ENCODE data around the gene PNMT.
"Not testable (repeated sequence)": the region's sequence is repeated elsewhere in the genome, so short reads cannot be mapped to it uniquely, and the experiment has no call there.

The PNMT gene

GRCh38 chr17:39704821-39705551 is 36.7 kb downstream of the PNMT start:
- no peak for DNase-seq

GRCh38 chr17:39705786-39706348 is 37.6 kb downstream of the PNMT start:
- peak in 3 of 58 donors; percentile 5 to 18 (median 10) for DNase-seq

GRCh38 chr17:39706383-39706782 is 38.1 kb downstream of the PNMT start:
- no peak for DNase-seq

- DNase-seq, result no peak
Observed at GRCh38 chr17:39706921-39707337, 38.7 kb downstream of the PNMT start.

GRCh38 chr17:39709319-39709997 is 41.2 kb downstream of the PNMT start:
- DNase-seq, result no peak

GRCh38 chr17:39709998-39710964 is 42.0 kb downstream of the PNMT start:
- DNase-seq, result no peak

- not testable (repeated sequence) for DNase-seq
Observed at GRCh38 chr17:39711071-39711470, 42.8 kb downstream of the PNMT start.

GRCh38 chr17:39711851-39712250 is 43.6 kb downstream of the PNMT start:
- DNase-seq, result no peak

GRCh38 chr17:39714234-39714633 is 46.0 kb downstream of the PNMT start:
- no peak for DNase-seq

GRCh38 chr17:39715375-39716072 is 47.3 kb downstream of the PNMT start:
- no peak for DNase-seq

GRCh38 chr17:39716073-39716818 is 48.0 kb downstream of the PNMT start:
- no peak for DNase-seq

GRCh38 chr17:39716879-39717536 is 48.8 kb downstream of the PNMT start:
- no peak for DNase-seq

GRCh38 chr17:39717660-39718059 is 49.4 kb downstream of the PNMT start:
- no peak for DNase-seq

GRCh38 chr17:39719563-39720355 is 51.5 kb downstream of the PNMT start:
- DNase-seq, result peak in 1 of 58 donors; percentile 33
